Right lobe of liver (tissue), 4 donors: ENCODE data around the gene DUSP1.

Source experiments
- POLR2A ChIP-seq: fragments of 450-650 bp; IDR thresholded peaks from one replicate; pipeline ENCODE4 v1.6.1; 2017; ENCODE audit warnings: antibody characterized with exemption, mild to moderate bottlenecking
- TF ChIP-seq, protein P1 (sequence below), 4 donors: fragments of 200-600 bp in 3 of 4; fragments of 450-650 bp in 1 of 4; IDR thresholded peaks; one replicate each; pipeline versions ENCODE4 v1.5.1 to v1.8.0; 2016 to 2022; ENCODE audit warnings: antibody characterized with exemption in 4 of 4, mild to moderate bottlenecking in 2 of 4
- donor health status: DM: no; HTN: no; CAD: no.
- donor health status: DM: no; HTN: no; CAD: no.
- donor health status: DM: no; HTN: yes; CAD: no.

DNA sequence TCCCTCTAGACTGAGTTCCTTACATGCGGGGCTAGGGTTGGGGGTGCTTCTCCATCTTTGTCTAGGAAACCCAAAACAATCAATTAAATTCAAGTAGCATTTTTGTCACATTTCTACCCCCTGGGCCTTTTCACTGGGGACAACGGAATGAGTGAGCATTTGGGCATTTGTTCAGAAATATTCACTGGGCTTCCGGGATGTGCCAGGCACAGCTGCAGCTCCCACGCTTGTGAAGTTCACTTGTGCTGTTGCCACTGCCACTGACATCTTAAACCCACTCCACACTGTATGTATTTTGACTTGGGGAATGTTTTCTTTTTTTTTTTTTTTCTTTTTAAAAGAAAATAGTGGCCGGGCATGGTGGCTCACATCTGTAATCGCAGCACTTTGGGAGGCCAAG is 31.6 kb downstream of the DUSP1 start:
- TF ChIP-seq POLR2A, result no peak
- TF ChIP-seq, protein P1, sequence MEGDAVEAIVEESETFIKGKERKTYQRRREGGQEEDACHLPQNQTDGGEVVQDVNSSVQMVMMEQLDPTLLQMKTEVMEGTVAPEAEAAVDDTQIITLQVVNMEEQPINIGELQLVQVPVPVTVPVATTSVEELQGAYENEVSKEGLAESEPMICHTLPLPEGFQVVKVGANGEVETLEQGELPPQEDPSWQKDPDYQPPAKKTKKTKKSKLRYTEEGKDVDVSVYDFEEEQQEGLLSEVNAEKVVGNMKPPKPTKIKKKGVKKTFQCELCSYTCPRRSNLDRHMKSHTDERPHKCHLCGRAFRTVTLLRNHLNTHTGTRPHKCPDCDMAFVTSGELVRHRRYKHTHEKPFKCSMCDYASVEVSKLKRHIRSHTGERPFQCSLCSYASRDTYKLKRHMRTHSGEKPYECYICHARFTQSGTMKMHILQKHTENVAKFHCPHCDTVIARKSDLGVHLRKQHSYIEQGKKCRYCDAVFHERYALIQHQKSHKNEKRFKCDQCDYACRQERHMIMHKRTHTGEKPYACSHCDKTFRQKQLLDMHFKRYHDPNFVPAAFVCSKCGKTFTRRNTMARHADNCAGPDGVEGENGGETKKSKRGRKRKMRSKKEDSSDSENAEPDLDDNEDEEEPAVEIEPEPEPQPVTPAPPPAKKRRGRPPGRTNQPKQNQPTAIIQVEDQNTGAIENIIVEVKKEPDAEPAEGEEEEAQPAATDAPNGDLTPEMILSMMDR (IDR thresholded peaks at IDR 0.05), result no peak
